ENCODE results near the gene ZNF283. TPM values are rescaled to one million over a fixed set of nuclear protein-coding genes. Genes with fewer than 3 reads are reported as not detected.
A peak's percentile ranks its signal among the peaks of the same experiment; 100 is the strongest.

ZNF283 gene
- total and polyA plus RNA-seq, 9 of the 15 experiments (the other 6 are each of a cell fraction or from before 2014, with no cell fraction given), result 6.0 to 19.5 (median 9.8) TPM

GRCh38 chr19:43779820-43780219 is 47.3 kb upstream of the ZNF283 start (continued):
- TF ChIP-seq NONO (IDR thresholded peaks at IDR 0.05; ENCODE audit: low read depth in 2 of 2, low read length in 1 of 2) (0 out of 4 replicates have a peak, but pooled peaks of 1 of the 2 experiments have one; percentile 18), CBX1 (IDR thresholded peaks at IDR 0.05; ENCODE audit: low read depth) (no peak), VEZF1 (CRISPR knock-in tag; IDR thresholded peaks at IDR 0.05) (peak; percentile 24; the same call in 1 of the 2 replicates), CREBBP (IDR thresholded peaks at IDR 0.05; ENCODE audit: low read depth, low read length) (no peak), NFE2L1 (tag; IDR thresholded peaks at IDR 0.05; ENCODE audit: borderline replicate concordance, low read depth) (no peak), FOXA3 (CRISPR knock-in tag; conservative IDR thresholded peaks at IDR 0.05 in 1 of 2, IDR thresholded peaks at IDR 0.05 in 1 of 2) (peak in 1 of 2 experiments; percentile 75; a peak in 2 of 4 replicates), NFIX (CRISPR knock-in tag; IDR thresholded peaks at IDR 0.05; ENCODE audit: low read depth) (no peak), CSDE1 (IDR thresholded peaks at IDR 0.05) (no peak), ZBTB2 (IDR thresholded peaks at IDR 0.05) (no peak), FOXO4 (CRISPR knock-in tag; IDR thresholded peaks at IDR 0.05) (no peak), DPF2 (IDR thresholded peaks at IDR 0.05) (0 out of 2 replicates have a peak, but pooled peaks have one; percentile 35), ZNF143 (CRISPR knock-in tag; IDR thresholded peaks at IDR 0.05) (no peak), ZBTB1 (CRISPR knock-in tag; IDR thresholded peaks at IDR 0.05; ENCODE audit: borderline replicate concordance, low read depth) (no peak), ZNF586 (CRISPR knock-in tag; conservative IDR thresholded peaks at IDR 0.05) (no peak), HMBOX1 (IDR thresholded peaks at IDR 0.05) (peak; percentile 56), HNRNPL (IDR thresholded peaks at IDR 0.05; ENCODE audit: low read depth, low read length) (no peak), DEAF1 (CRISPR knock-in tag; IDR thresholded peaks at IDR 0.05) (peak; percentile 13; the same call in 1 of the 2 replicates), ZNF217 (CRISPR knock-in tag; IDR thresholded peaks at IDR 0.05) (no peak), ZNF75A (CRISPR knock-in tag; IDR thresholded peaks at IDR 0.05) (no peak), SMARCE1 (IDR thresholded peaks at IDR 0.05) (0 out of 2 replicates have a peak, but pooled peaks have one; percentile 27), POLR2B (IDR thresholded peaks at IDR 0.05; ENCODE audit: low read depth, partially characterized antibody) (no peak)

Measured in K562 (cell line).